K562 (cell line): ENCODE data around the gene PKD1. TPM values are rescaled to one million over a fixed set of nuclear protein-coding genes. Genes with fewer than 3 reads are reported as not detected.

ENCODE experiments used
- BCOR ChIP-seq: fragments of 450-650 bp; IDR thresholded peaks from 2 replicates; pipeline ENCODE4 v1.6.1; 2016
- CHD1 ChIP-seq: fragments of 200-600 bp; sonication (generic); IDR thresholded peaks from one replicate; pipeline ENCODE4 v1.6.1; 2012; ENCODE audit warnings: mild to moderate bottlenecking, moderate library complexity, low read length, inconsistent platforms
- ESRRB ChIP-seq: fragments of 250-450 bp; sonication (Bioruptor Pico); IDR thresholded peaks from 2 replicates; pipeline ENCODE4 v1.5.0; 2020; ENCODE audit warnings: mild to moderate bottlenecking, moderate library complexity, borderline replicate concordance
- ETV6 ChIP-seq, 3 experiments: fragments of 150-350 bp in 1 of 3; sonication (generic) in 1 of 3; formaldehyde crosslinking in 1 of 3; IDR thresholded peaks; 2 replicates each; pipeline versions ENCODE4 v1.6.1 to v1.8.0; 2014 to 2022; ENCODE audit warnings: borderline replicate concordance in 2 of 3, low read depth in 2 of 3, antibody characterized with exemption in 1 of 3, low read length in 1 of 3, mild to moderate bottlenecking in 1 of 3, missing genetic modification reagents in 1 of 3
- GABPB2 ChIP-seq: fragments of 250-450 bp; sonication (Bioruptor Pico); conservative IDR thresholded peaks from 2 replicates; pipeline ENCODE4 v1.5.1; 2021; ENCODE audit warnings: mild to moderate bottlenecking
- HNRNPUL1 ChIP-seq: fragments of 200-400 bp; formaldehyde crosslinking; IDR thresholded peaks from 2 replicates; pipeline ENCODE4 v1.6.1; 2017; ENCODE audit warnings: low read length
- JUND ChIP-seq, 2 experiments: IDR thresholded peaks; 2 replicates in 1 of 2; 3 replicates in 1 of 2; pipeline ENCODE4 v1.6.1; 2011; ENCODE audit warnings: borderline replicate concordance in 2 of 2, low read depth in 2 of 2, low read length in 2 of 2, improper control_type of control experiment in 1 of 2, missing biosample characterization in 1 of 2, missing genetic modification characterization in 1 of 2, missing genetic modification reagents in 1 of 2
- KLF1 ChIP-seq: fragments of 450-650 bp; IDR thresholded peaks from 2 replicates; pipeline ENCODE4 v1.6.1; 2016; ENCODE audit warnings: missing genetic modification characterization, missing compliant biosample characterization
- POLR2B ChIP-seq: fragments of 450-650 bp; IDR thresholded peaks from 2 replicates; pipeline ENCODE4 v1.6.1; 2018; ENCODE audit warnings: low read depth; ENCODE audit not compliant: partially characterized antibody
- PURB ChIP-seq: sonication (generic); formaldehyde crosslinking; IDR thresholded peaks from 2 replicates; pipeline ENCODE4 v1.9.0; 2021; ENCODE audit warnings: low read depth, mild to moderate bottlenecking, missing genetic modification reagents
- ZNF23 ChIP-seq: fragments of 250-450 bp; sonication (Bioruptor Pico); IDR thresholded peaks from 2 replicates; pipeline ENCODE4 v1.4.0; 2020; ENCODE audit warnings: mild to moderate bottlenecking
- ZNF263 ChIP-seq: sonication (generic); formaldehyde crosslinking; IDR thresholded peaks from 2 replicates; pipeline ENCODE4 v1.8.0; 2022; ENCODE audit warnings: mild to moderate bottlenecking, missing genetic modification reagents, borderline replicate concordance
- ZNF668 ChIP-seq: fragments of 250-450 bp; sonication (Bioruptor Pico); IDR thresholded peaks from 2 replicates; pipeline ENCODE4 v1.8.0; 2022; ENCODE audit warnings: mild to moderate bottlenecking, inconsistent platforms
- ZZZ3 ChIP-seq: fragments of 450-650 bp; IDR thresholded peaks from 2 replicates; pipeline ENCODE4 v1.6.1; 2016; ENCODE audit warnings: antibody characterized with exemption, mild to moderate bottlenecking, moderate library complexity
- polyA plus RNA-seq, 8 experiments: library from polyadenylated mRNA; depleted of rRNA in 4 of 8; stranded (reverse) in 5 of 8; unstranded in 3 of 8; fragments of >200 nt; fragmentation: Nextera tagmentation in 2 of 8; fragmentation: Illumina TruSeq in 1 of 8; extraction: Ambion mirVana in 2 of 8; extraction: Trizol in 1 of 8; gene quantifications; 2 replicates each; pipeline versions ENCODE4 v1.2.1 to v1.2.3, GENCODE V29; 2011 to 2014; ENCODE audit warnings: inconsistent platforms in 1 of 8, missing spikeins in 1 of 8
- total RNA-seq, 7 experiments: library from RNA; depleted of rRNA in 6 of 7; stranded (reverse); fragments of >200 nt in 6 of 7; fragmentation: Illumina TruSeq in 2 of 7; extraction: Trizol in 2 of 7; gene quantifications; 2 replicates each; pipeline versions ENCODE4 v1.2.1 to v1.2.3, GENCODE V29; 2011 to 2021; ENCODE audit warnings: low replicate concordance in 1 of 7
- TF ChIP-seq, protein P1 (sequence below): fragments of 200-800 bp; sonication (Bioruptor generic); IDR thresholded peaks from 2 replicates; pipeline ENCODE4 v1.6.1; 2016; ENCODE audit warnings: missing genetic modification characterization, missing compliant biosample characterization
- TF ChIP-seq, protein P2 (sequence below): fragments of 450-650 bp; IDR thresholded peaks from 2 replicates; pipeline ENCODE4 v1.6.1; 2014; ENCODE audit warnings: low read depth, mild to moderate bottlenecking, moderate library complexity, borderline replicate concordance

The PKD1 gene
- total and polyA plus RNA-seq, 9 of the 15 experiments (the other 6 are each of a cell fraction or from before 2014, with no cell fraction given) = 0.23 to 93.5 (median 12.6) TPM

GRCh38 chr16:2155091-2155950, 19.6 kb upstream of the PKD1 start, which contains the start of gene TRAF7 (continued):
- TF ChIP-seq, protein P1, sequence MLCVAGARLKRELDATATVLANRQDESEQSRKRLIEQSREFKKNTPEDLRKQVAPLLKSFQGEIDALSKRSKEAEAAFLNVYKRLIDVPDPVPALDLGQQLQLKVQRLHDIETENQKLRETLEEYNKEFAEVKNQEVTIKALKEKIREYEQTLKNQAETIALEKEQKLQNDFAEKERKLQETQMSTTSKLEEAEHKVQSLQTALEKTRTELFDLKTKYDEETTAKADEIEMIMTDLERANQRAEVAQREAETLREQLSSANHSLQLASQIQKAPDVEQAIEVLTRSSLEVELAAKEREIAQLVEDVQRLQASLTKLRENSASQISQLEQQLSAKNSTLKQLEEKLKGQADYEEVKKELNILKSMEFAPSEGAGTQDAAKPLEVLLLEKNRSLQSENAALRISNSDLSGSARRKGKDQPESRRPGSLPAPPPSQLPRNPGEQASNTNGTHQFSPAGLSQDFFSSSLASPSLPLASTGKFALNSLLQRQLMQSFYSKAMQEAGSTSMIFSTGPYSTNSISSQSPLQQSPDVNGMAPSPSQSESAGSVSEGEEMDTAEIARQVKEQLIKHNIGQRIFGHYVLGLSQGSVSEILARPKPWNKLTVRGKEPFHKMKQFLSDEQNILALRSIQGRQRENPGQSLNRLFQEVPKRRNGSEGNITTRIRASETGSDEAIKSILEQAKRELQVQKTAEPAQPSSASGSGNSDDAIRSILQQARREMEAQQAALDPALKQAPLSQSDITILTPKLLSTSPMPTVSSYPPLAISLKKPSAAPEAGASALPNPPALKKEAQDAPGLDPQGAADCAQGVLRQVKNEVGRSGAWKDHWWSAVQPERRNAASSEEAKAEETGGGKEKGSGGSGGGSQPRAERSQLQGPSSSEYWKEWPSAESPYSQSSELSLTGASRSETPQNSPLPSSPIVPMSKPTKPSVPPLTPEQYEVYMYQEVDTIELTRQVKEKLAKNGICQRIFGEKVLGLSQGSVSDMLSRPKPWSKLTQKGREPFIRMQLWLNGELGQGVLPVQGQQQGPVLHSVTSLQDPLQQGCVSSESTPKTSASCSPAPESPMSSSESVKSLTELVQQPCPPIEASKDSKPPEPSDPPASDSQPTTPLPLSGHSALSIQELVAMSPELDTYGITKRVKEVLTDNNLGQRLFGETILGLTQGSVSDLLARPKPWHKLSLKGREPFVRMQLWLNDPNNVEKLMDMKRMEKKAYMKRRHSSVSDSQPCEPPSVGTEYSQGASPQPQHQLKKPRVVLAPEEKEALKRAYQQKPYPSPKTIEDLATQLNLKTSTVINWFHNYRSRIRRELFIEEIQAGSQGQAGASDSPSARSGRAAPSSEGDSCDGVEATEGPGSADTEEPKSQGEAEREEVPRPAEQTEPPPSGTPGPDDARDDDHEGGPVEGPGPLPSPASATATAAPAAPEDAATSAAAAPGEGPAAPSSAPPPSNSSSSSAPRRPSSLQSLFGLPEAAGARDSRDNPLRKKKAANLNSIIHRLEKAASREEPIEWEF (CRISPR knock-in tag) = no peak
- TF ChIP-seq ZZZ3 (no peak; the same call in 1 of the 2 replicates), JUND (IDR thresholded peaks at IDR 0.05; ENCODE audit: borderline replicate concordance, low read depth, low read length) (peak; percentile 47; the same call in 1 of the 2 replicates), JUND (tag; IDR thresholded peaks at IDR 0.05; ENCODE audit: borderline replicate concordance, low read depth, low read length) (no peak; the same call in 2 of the 3 replicates), ZNF23 (CRISPR knock-in tag) (no peak), BCOR (peak; percentile 68), ZNF668 (CRISPR knock-in tag) (no peak), POLR2B (peak; percentile 100), CHD1 (peak; percentile 98), ETV6 (IDR thresholded peaks at IDR 0.05; ENCODE audit: borderline replicate concordance in 1 of 2, low read depth in 2 of 2, low read length in 1 of 2) (no peak), ETV6 (CRISPR knock-in tag; IDR thresholded peaks at IDR 0.05; ENCODE audit: borderline replicate concordance) (peak; percentile 80; the same call in 1 of the 2 replicates), PURB (CRISPR knock-in tag) (no peak), KLF1 (tag) (peak; percentile 81), ESRRB (no peak; the same call in 1 of the 2 replicates), ZNF263 (peak; percentile 72; the same call in 1 of the 2 replicates), HNRNPUL1 (no peak; the same call in 1 of the 2 replicates), GABPB2 (CRISPR knock-in tag) (peak; percentile 86; the same call in 1 of the 2 replicates)
- TF ChIP-seq, protein P2, sequence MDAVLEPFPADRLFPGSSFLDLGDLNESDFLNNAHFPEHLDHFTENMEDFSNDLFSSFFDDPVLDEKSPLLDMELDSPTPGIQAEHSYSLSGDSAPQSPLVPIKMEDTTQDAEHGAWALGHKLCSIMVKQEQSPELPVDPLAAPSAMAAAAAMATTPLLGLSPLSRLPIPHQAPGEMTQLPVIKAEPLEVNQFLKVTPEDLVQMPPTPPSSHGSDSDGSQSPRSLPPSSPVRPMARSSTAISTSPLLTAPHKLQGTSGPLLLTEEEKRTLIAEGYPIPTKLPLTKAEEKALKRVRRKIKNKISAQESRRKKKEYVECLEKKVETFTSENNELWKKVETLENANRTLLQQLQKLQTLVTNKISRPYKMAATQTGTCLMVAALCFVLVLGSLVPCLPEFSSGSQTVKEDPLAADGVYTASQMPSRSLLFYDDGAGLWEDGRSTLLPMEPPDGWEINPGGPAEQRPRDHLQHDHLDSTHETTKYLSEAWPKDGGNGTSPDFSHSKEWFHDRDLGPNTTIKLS = peak; percentile 94
